ENCODE measurements around the gene JPH2. TPM values are rescaled to one million over a fixed set of nuclear protein-coding genes. Genes with fewer than 3 reads are reported as not detected.
A peak's percentile ranks its signal among the peaks of the same experiment; 100 is the strongest.

Gene JPH2
- total RNA-seq, 6 experiments from 2014 or later, result 0.09 to 0.31 (median 0.10) TPM; not detected in 1

DNA sequence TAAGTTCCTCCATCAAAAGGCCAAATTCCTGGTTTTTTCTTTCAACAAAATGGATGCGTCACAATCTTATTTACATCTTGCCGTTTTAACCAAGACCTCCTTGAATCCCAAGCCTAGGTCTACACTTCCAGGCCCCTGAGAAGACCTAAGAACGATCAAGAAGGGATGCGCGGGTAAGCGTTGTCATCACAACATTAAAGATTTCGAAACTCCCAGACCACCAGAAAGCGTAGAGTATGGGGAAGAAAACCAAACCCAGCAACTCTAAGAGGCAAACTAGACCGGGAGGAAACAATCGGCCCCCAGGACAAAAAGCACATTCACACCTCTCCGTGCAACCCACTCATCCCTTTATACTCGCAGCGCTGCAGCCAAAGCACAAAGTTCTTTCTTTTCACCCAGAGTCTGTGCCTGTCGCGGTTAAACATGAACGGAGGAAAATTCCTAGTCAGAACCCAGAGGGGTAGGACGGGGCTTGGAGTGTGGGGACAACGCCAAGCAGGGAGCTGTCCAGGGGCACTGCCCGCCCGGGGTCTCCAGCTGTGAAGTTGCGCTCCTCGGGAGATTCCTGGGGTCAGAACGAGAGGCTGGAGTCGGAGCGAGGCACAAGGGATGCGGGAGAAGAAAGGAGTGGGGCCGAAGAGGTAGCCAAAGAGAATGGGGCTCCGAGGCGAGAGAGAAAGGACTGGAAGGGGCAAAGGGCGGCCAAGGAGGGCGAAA is 22.9 kb upstream of the JPH2 start:
- no peaks in the 10 kb centered on the region for H3K27me3 ChIP-seq
- H3K27ac ChIP-seq, result peak overlapping the region; percentile 94 to 97 (median 96)
- peaks cover 0 to 7% (median 0%) of the 10 kb centered on the region in 4 donors for H3K36me3 ChIP-seq
- no peak for TF ChIP-seq POLR2A (IDR thresholded peaks at IDR 0.05)
- TF ChIP-seq, protein P1, sequence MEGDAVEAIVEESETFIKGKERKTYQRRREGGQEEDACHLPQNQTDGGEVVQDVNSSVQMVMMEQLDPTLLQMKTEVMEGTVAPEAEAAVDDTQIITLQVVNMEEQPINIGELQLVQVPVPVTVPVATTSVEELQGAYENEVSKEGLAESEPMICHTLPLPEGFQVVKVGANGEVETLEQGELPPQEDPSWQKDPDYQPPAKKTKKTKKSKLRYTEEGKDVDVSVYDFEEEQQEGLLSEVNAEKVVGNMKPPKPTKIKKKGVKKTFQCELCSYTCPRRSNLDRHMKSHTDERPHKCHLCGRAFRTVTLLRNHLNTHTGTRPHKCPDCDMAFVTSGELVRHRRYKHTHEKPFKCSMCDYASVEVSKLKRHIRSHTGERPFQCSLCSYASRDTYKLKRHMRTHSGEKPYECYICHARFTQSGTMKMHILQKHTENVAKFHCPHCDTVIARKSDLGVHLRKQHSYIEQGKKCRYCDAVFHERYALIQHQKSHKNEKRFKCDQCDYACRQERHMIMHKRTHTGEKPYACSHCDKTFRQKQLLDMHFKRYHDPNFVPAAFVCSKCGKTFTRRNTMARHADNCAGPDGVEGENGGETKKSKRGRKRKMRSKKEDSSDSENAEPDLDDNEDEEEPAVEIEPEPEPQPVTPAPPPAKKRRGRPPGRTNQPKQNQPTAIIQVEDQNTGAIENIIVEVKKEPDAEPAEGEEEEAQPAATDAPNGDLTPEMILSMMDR (IDR thresholded peaks at IDR 0.05), result no peak
- intact Hi-C loops (cut with DNase I), result loop anchor here in 1 of 2 donors (10.0 kb wide), 1 partner anchor 275 kb away; no protein-coding TSS in a partner anchor
- peaks cover 0 to 47% (median 9%) of the 10 kb centered on the region in 4 donors for H3K4me1 ChIP-seq
- H3K9me3 ChIP-seq, result no peaks in the 10 kb centered on the region
- ATAC-seq (peak; percentile 1 to 2 (median 2)), DNase-seq (no peak)
- under 1% methylated on average over 31 of the region's 31 CpGs for WGBS (ENCODE audit: insufficient coverage, low coverage, low lambda C conversion rate, missing lambda C conversion rate)
- peak overlapping the region; percentile 76 to 94 (median 89) for H3K4me3 ChIP-seq

DNA sequence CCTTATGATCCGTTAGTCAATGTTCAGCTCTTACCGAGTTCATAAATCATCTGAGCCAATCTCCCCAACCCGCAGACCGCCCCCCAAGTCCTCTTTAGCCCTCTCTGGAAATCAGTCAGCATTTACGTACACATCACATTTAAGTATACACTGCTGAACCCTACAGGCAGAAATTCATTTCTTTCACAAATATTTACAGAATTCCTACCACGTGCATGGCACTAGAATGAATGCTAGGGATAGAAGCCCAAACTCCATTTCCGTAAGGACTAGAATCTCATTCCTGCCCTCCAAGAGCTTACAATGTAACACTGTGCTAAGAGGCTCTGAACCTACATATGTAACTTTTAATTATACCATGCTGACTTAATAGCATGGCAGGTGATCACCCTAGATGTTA is 21.8 kb upstream of the JPH2 start:
- no peaks in the 10 kb centered on the region for H3K27me3 ChIP-seq
- peaks cover 0 to 7% (median 0%) of the 10 kb centered on the region in 4 donors for H3K36me3 ChIP-seq
- H3K27ac ChIP-seq, result no peak overlapping the region
- WGBS (ENCODE audit: insufficient coverage, low coverage, low lambda C conversion rate, missing lambda C conversion rate), result 27% methylated on average over 7 of the region's 7 CpGs
- H3K4me3 ChIP-seq, result peak overlapping the region in 1 of 3 donors; percentile 89
- TF ChIP-seq, protein P1 (IDR thresholded peaks at IDR 0.05), result no peak
- TF ChIP-seq POLR2A (IDR thresholded peaks at IDR 0.05), result no peak
- H3K9me3 ChIP-seq, result no peaks in the 10 kb centered on the region
- H3K4me1 ChIP-seq, result peaks cover 0 to 47% (median 9%) of the 10 kb centered on the region in 4 donors
- intact Hi-C loops (cut with DNase I), result no loop called here
- ATAC-seq (no peak), DNase-seq (no peak)

DNA sequence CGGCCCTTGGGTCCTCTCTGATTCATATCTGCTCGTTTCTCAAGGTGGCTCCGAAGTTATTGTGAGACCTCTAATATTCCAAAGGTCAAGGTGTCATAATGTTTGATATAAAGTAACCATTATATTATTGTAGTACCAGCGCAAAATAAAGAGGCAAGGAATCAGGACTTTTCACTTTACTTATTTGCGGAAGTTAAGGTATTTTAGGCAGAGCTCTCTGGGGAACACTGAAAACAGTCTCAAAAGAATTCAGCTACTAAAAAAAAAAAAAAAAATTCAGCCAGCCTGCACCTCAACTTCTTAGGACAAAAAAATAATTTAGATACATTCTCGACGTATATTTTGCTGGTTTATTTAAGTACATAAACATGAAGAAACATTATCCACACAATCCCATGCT is 21.2 kb upstream of the JPH2 start:
- intact Hi-C loops (cut with DNase I), result no loop called here
- TF ChIP-seq POLR2A (IDR thresholded peaks at IDR 0.05), result no peak
- TF ChIP-seq, protein P1 (IDR thresholded peaks at IDR 0.05), result no peak
- no peaks in the 10 kb centered on the region for H3K27me3 ChIP-seq
- DNase-seq, result no peak
- H3K4me3 ChIP-seq, result no peak overlapping the region
- H3K9me3 ChIP-seq, result no peaks in the 10 kb centered on the region
- 44% methylated on average over 7 of the region's 7 CpGs for WGBS (ENCODE audit: insufficient coverage, low coverage, low lambda C conversion rate, missing lambda C conversion rate)
- ATAC-seq, result no peak
- H3K36me3 ChIP-seq, result peaks cover 0 to 8% (median under 1%) of the 10 kb centered on the region in 4 donors
- H3K4me1 ChIP-seq, result peaks cover 0 to 47% (median 9%) of the 10 kb centered on the region in 4 donors
- no peak overlapping the region for H3K27ac ChIP-seq

DNA sequence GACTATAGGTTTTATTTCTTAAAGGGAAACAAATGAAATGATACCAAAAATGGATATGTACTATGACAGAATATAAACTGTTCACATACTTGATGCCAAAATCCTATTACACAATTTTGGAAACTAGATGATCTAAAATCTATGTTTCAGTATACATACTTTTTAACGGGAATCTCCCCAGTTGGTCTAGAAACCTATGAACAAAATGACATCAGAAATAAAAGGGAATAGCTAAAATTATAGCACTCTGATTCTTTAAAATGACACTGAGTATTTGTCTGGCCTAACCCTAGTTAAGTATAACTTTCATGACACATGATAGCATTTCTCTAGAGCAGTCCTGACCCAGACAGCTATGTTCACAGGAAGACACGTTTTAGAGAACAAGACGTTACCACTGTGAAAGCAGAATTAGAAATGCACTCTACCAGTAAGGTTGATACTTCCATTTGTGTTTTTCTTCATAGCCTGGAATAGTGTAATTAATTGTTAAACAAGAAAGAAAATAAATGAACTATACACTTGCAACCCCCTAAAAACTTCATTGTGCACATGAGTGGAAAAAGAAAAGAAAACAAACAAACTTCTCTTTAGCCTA is 20.2 kb upstream of the JPH2 start:
- peaks cover 0 to 45% (median 9%) of the 10 kb centered on the region in 4 donors for H3K4me1 ChIP-seq
- no peak for DNase-seq
- H3K27ac ChIP-seq, result no peak overlapping the region
- H3K27me3 ChIP-seq, result no peaks in the 10 kb centered on the region
- H3K9me3 ChIP-seq, result no peaks in the 10 kb centered on the region
- ATAC-seq, result no peak
- 16% methylated on average over 3 of the region's 3 CpGs for WGBS (ENCODE audit: insufficient coverage, low coverage, low lambda C conversion rate, missing lambda C conversion rate)
- intact Hi-C loops (cut with DNase I), result no loop called here
- TF ChIP-seq POLR2A (IDR thresholded peaks at IDR 0.05), result no peak
- TF ChIP-seq, protein P1 (IDR thresholded peaks at IDR 0.05), result no peak
- H3K4me3 ChIP-seq, result no peak overlapping the region
- H3K36me3 ChIP-seq, result peaks cover 0 to 18% (median 5%) of the 10 kb centered on the region in 4 donors
